Left renal pelvis (tissue), 4 donors: ENCODE results near the gene PDE8A. TPM values are rescaled to one million over a fixed set of nuclear protein-coding genes. Genes with fewer than 3 reads are reported as not detected.

ENCODE experiments used
- DNase-seq, 4 donors: peaks; one replicate each; pipeline ENCODE4 v3.0.0-alpha.2; 2013; ENCODE audit warnings: low read depth in 4 of 4, low spot score in 3 of 4
- polyA plus RNA-seq, 4 donors: library from polyadenylated mRNA; unstranded; fragments of 120-200 nt; gene quantifications; one replicate each; pipeline ENCODE4 v1.2.1, GENCODE V29; 2013; ENCODE audit not compliant: insufficient read length in 4 of 4

PDE8A gene
- polyA plus RNA-seq, 4 donors = 38.4 to 59.6 (median 44.0) TPM

GRCh38 chr15:85071061-85071460, 89.4 kb downstream of the PDE8A start:
- peak in 1 of 4 donors; percentile 3 for DNase-seq

GRCh38 chr15:85071504-85071903, 89.8 kb downstream of the PDE8A start:
- DNase-seq = no peak

- no peak for DNase-seq
Measured at GRCh38 chr15:85072917-85073316, 91.3 kb downstream of the PDE8A start.

- DNase-seq = no peak
Measured at GRCh38 chr15:85073556-85074194, 92.0 kb downstream of the PDE8A start.

GRCh38 chr15:85086855-85087254, 105.2 kb downstream of the PDE8A start:
- no peak for DNase-seq

- no peak for DNase-seq
Measured at GRCh38 chr15:85088300-85088699, 106.6 kb downstream of the PDE8A start.

GRCh38 chr15:85089929-85090597, 108.4 kb downstream of the PDE8A start:
- DNase-seq = no peak

GRCh38 chr15:85091990-85092389, 110.3 kb downstream of the PDE8A start:
- DNase-seq = no peak

GRCh38 chr15:85094685-85095084, 113.0 kb downstream of the PDE8A start:
- no peak for DNase-seq

- no peak for DNase-seq
Measured at GRCh38 chr15:85095566-85095965, 113.9 kb downstream of the PDE8A start.

- no peak for DNase-seq
Measured at GRCh38 chr15:85097250-85097649, 115.6 kb downstream of the PDE8A start.

- DNase-seq = no peak
Measured at GRCh38 chr15:85097725-85098124, 116.1 kb downstream of the PDE8A start.

- no peak for DNase-seq
Measured at GRCh38 chr15:85099195-85099803, 117.6 kb downstream of the PDE8A start.

GRCh38 chr15:85100186-85100937, 118.7 kb downstream of the PDE8A start:
- DNase-seq = no peak

- no peak for DNase-seq
Measured at GRCh38 chr15:85104584-85104983, 122.9 kb downstream of the PDE8A start.

GRCh38 chr15:85108136-85108535, 126.5 kb downstream of the PDE8A start:
- no peak for DNase-seq

- DNase-seq = no peak
Measured at GRCh38 chr15:85109333-85109732, 127.7 kb downstream of the PDE8A start.

- no peak for DNase-seq
Measured at GRCh38 chr15:85112997-85113396, 131.3 kb downstream of the PDE8A start.

- no peak for DNase-seq
Measured at GRCh38 chr15:85114886-85115285, 133.2 kb downstream of the PDE8A start.

- DNase-seq = no peak
Measured at GRCh38 chr15:85116066-85116465, 134.4 kb downstream of the PDE8A start.

GRCh38 chr15:85116494-85116893, 134.8 kb downstream of the PDE8A start:
- DNase-seq = no peak
